ENCODE results near the gene PGLYRP4. TPM values are rescaled to one million over a fixed set of nuclear protein-coding genes. Genes with fewer than 3 reads are reported as not detected.

Gene PGLYRP4
- total RNA-seq, 1 donor from 2014 or later, result not detected

- peaks cover 16% of the 10 kb centered on the region for H3K27me3 Mint-ChIP-seq (ENCODE audit: insufficient read depth)
- H3K36me3 Mint-ChIP-seq (ENCODE audit: low read depth), result no peaks in the 10 kb centered on the region
- no peak overlapping the region for H3K4me3 Mint-ChIP-seq
- no peaks in the 10 kb centered on the region for H3K9me3 Mint-ChIP-seq
- intact Hi-C loops (cut with micrococcal nuclease), result no loop called here
- no peak overlapping the region for H3K27ac Mint-ChIP-seq
- peaks cover 13% of the 10 kb centered on the region for H3K4me1 Mint-ChIP-seq (ENCODE audit: low read depth)
- no peak for DNase-seq (ENCODE audit: low spot score)
Observed at GRCh38 chr1:153389973-153390879, 41.6 kb upstream of the PGLYRP4 start.

DNA sequence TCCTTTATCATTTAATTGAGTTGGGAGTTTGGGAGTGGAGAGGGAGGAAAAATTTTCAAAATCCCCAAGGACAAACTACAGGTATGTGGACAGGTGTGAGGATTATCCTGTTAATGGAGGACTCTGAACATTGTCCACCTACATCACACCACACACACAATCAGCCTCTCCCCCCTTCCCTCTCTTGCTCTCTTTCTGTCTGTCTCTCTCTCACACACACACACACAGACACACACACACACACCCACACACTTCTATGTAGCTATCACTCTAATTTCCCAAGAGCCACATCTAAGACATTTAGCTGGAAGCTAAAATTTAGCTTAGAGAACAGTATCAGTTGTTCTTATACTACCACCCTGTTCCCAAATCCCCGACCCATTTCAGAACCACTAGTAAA, 40.8 kb upstream of the PGLYRP4 start:
- H3K27me3 Mint-ChIP-seq (ENCODE audit: insufficient read depth), result peaks cover 15% of the 10 kb centered on the region
- no peak overlapping the region for H3K4me3 Mint-ChIP-seq
- peaks cover 13% of the 10 kb centered on the region for H3K4me1 Mint-ChIP-seq (ENCODE audit: low read depth)
- intact Hi-C loops (cut with micrococcal nuclease), result no loop called here
- no peak overlapping the region for H3K27ac Mint-ChIP-seq
- no peak for DNase-seq (ENCODE audit: low spot score)
- H3K36me3 Mint-ChIP-seq (ENCODE audit: low read depth), result no peaks in the 10 kb centered on the region
- no peaks in the 10 kb centered on the region for H3K9me3 Mint-ChIP-seq

DNA sequence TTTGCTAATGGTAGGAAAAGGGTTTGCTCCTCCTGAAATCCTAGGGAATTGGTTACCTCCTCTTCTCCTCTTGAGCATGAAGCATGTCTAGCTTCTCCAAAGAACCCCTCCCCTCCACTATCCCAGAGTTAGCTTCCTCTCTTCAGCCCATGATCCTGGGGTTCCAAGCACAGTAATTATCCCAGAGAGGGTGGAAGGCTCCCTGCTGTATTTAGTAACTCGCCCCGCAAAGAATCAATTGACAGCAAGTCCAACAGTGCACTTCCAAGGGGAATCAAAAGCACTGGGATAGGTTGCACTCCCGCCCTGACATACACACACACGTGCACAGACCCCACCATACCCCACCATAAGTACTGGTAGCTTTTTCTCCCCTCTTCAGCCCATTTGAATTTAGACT, 39.1 kb upstream of the PGLYRP4 start:
- Mint-ChIP-seq H3K4me3 (no peak overlapping the region), H3K36me3 (ENCODE audit: low read depth) (no peaks in the 10 kb centered on the region), H3K9me3 (no peaks in the 10 kb centered on the region), H3K27ac (no peak overlapping the region), H3K27me3 (ENCODE audit: insufficient read depth) (peaks cover 14% of the 10 kb centered on the region), H3K4me1 (ENCODE audit: low read depth) (peaks cover 13% of the 10 kb centered on the region)
- no peak for DNase-seq (ENCODE audit: low spot score)
- intact Hi-C loops (cut with micrococcal nuclease), result no loop called here

- H3K36me3 Mint-ChIP-seq (ENCODE audit: low read depth), result no peaks in the 10 kb centered on the region
- no peak for DNase-seq (ENCODE audit: low spot score)
- peaks cover 19% of the 10 kb centered on the region for H3K27me3 Mint-ChIP-seq (ENCODE audit: insufficient read depth)
- intact Hi-C loops (cut with micrococcal nuclease), result no loop called here
- peaks cover 2% of the 10 kb centered on the region for H3K9me3 Mint-ChIP-seq
- H3K4me3 Mint-ChIP-seq, result no peak overlapping the region
- peaks cover 13% of the 10 kb centered on the region for H3K4me1 Mint-ChIP-seq (ENCODE audit: low read depth)
- H3K27ac Mint-ChIP-seq, result no peak overlapping the region
Observed at GRCh38 chr1:153387001-153387400, 38.4 kb upstream of the PGLYRP4 start.

GRCh38 chr1:153386500-153386901, 37.9 kb upstream of the PGLYRP4 start:
- Mint-ChIP-seq H3K4me1 (ENCODE audit: low read depth) (peaks cover 13% of the 10 kb centered on the region), H3K4me3 (no peak overlapping the region), H3K27me3 (ENCODE audit: insufficient read depth) (peaks cover 21% of the 10 kb centered on the region), H3K36me3 (ENCODE audit: low read depth) (no peaks in the 10 kb centered on the region), H3K9me3 (peaks cover 5% of the 10 kb centered on the region), H3K27ac (no peak overlapping the region)
- intact Hi-C loops (cut with micrococcal nuclease), result no loop called here
- no peak for DNase-seq (ENCODE audit: low spot score)

DNA sequence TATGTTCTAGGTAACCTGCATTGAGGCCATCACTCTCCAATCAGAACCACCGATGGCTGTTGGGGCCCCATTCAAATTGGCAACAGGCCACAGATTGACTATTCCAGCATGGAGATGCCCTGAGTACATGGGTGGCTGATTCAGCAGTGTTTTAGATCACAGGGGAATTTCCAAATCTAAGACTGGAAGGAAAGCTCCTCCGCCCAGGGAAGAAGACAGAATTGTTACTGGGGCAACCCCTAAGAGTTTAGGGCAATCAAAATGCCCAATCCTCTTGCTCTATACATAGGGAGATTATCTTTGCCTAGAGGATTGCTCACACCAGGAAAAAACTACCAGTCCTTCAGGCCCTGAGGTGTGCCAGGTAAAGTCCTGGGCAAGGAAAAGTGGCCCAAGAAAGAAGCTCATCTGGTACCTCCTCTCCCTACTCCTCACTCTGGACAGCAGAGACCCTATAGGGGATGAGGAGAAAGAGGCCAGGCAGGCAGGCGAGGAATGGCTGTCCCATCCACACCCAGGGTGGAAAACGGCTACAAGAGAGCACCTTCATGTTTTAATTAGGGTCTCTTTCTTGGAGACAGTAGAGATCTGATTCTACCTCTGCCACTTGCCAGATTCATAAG, 36.4 kb upstream of the PGLYRP4 start:
- Mint-ChIP-seq H3K9me3 (peaks cover 11% of the 10 kb centered on the region), H3K27me3 (ENCODE audit: insufficient read depth) (peaks cover 23% of the 10 kb centered on the region), H3K27ac (no peak overlapping the region), H3K4me1 (ENCODE audit: low read depth) (peaks cover 13% of the 10 kb centered on the region), H3K36me3 (ENCODE audit: low read depth) (no peaks in the 10 kb centered on the region), H3K4me3 (no peak overlapping the region)
- intact Hi-C loops (cut with micrococcal nuclease), result no loop called here
- no peak for DNase-seq (ENCODE audit: low spot score)

DNA sequence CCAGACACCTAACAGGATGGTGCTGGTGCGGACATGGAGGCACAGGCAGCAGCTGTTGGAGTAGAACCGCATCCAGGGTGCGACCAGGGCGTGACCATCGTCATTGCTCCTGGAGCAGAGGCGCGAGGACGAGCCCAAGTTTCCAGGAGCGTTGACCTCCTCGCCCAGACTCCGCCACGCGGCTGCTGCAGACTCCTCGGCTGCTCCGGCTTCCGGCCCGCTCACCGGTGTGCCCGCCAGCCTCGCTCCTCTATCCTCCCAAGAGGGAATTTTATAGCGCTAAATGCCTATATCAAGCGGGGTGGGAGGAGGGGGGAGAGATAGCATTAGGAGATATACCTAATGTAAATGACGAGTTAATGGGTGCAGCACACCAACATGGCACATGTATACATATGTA, 32.1 kb upstream of the PGLYRP4 start:
- intact Hi-C loops (cut with micrococcal nuclease), result no loop called here
- H3K9me3 Mint-ChIP-seq, result peaks cover 11% of the 10 kb centered on the region
- H3K4me1 Mint-ChIP-seq (ENCODE audit: low read depth), result peaks cover under 1% of the 10 kb centered on the region
- H3K36me3 Mint-ChIP-seq (ENCODE audit: low read depth), result no peaks in the 10 kb centered on the region
- DNase-seq (ENCODE audit: low spot score), result no peak
- no peak overlapping the region for H3K27ac Mint-ChIP-seq
- H3K4me3 Mint-ChIP-seq, result no peak overlapping the region
- H3K27me3 Mint-ChIP-seq (ENCODE audit: insufficient read depth), result peaks cover 34% of the 10 kb centered on the region

- DNase-seq (ENCODE audit: low spot score), result no peak
- no peak overlapping the region for H3K4me3 Mint-ChIP-seq
- peaks cover 34% of the 10 kb centered on the region for H3K27me3 Mint-ChIP-seq (ENCODE audit: insufficient read depth)
- intact Hi-C loops (cut with micrococcal nuclease), result no loop called here
- H3K36me3 Mint-ChIP-seq (ENCODE audit: low read depth), result no peaks in the 10 kb centered on the region
- H3K4me1 Mint-ChIP-seq (ENCODE audit: low read depth), result no peaks in the 10 kb centered on the region
- H3K27ac Mint-ChIP-seq, result no peak overlapping the region
- H3K9me3 Mint-ChIP-seq, result peaks cover 11% of the 10 kb centered on the region
Observed at GRCh38 chr1:153379591-153379990, 30.9 kb upstream of the PGLYRP4 start.

GRCh38 chr1:153375511-153375910, 26.9 kb upstream of the PGLYRP4 start, which contains the start of gene S100A12:
TSS of gene S100A12 (minus strand) at chr1:153375621. CDS start at chr1:153374592, 1,029 bp downstream.
- Mint-ChIP-seq H3K4me1 (ENCODE audit: low read depth) (no peaks in the 10 kb centered on the region), H3K27me3 (ENCODE audit: insufficient read depth) (peaks cover 20% of the 10 kb centered on the region), H3K9me3 (no peaks in the 10 kb centered on the region), H3K4me3 (no peak within 1 kb of the TSS), H3K36me3 (ENCODE audit: low read depth) (no peaks in the 10 kb centered on the region), H3K27ac (no peak within 1 kb of the TSS)
- intact Hi-C loops (cut with micrococcal nuclease), result no loop called here
- no peak for DNase-seq (ENCODE audit: low spot score)

DNA sequence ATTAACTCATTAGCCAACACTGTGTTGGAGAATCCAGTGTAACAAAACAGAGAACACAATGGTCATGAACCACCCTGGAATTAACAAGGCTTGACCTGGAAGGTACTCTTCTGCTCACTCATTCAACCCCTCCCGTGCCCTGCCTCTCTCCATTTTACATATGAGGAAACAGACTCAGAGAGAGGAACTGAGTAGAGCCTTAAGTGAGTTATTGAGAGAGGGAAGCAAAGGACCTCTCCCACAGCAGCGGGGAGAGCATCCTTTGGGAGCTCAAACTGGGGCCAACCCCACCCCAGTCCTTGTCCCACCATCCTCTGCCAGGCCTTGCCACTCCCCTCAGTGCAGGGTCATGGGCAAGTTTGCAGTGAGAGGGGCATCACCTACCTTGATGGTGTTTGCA, 25.4 kb upstream of the PGLYRP4 start:
- H3K27ac Mint-ChIP-seq, result no peak overlapping the region
- H3K36me3 Mint-ChIP-seq (ENCODE audit: low read depth), result no peaks in the 10 kb centered on the region
- H3K27me3 Mint-ChIP-seq (ENCODE audit: insufficient read depth), result peaks cover 26% of the 10 kb centered on the region
- no peaks in the 10 kb centered on the region for H3K4me1 Mint-ChIP-seq (ENCODE audit: low read depth)
- intact Hi-C loops (cut with micrococcal nuclease), result no loop called here
- no peaks in the 10 kb centered on the region for H3K9me3 Mint-ChIP-seq
- no peak overlapping the region for H3K4me3 Mint-ChIP-seq
- DNase-seq (ENCODE audit: low spot score), result no peak

- no peaks in the 10 kb centered on the region for H3K36me3 Mint-ChIP-seq (ENCODE audit: low read depth)
- DNase-seq (ENCODE audit: low spot score), result no peak
- intact Hi-C loops (cut with micrococcal nuclease), result no loop called here
- H3K27me3 Mint-ChIP-seq (ENCODE audit: insufficient read depth), result peaks cover 21% of the 10 kb centered on the region
- H3K4me1 Mint-ChIP-seq (ENCODE audit: low read depth), result no peaks in the 10 kb centered on the region
- no peak overlapping the region for H3K27ac Mint-ChIP-seq
- no peaks in the 10 kb centered on the region for H3K9me3 Mint-ChIP-seq
- no peak overlapping the region for H3K4me3 Mint-ChIP-seq
Observed at GRCh38 chr1:153372571-153372970, 23.9 kb upstream of the PGLYRP4 start.

GRCh38 chr1:153371231-153371630, 22.6 kb upstream of the PGLYRP4 start:
- Mint-ChIP-seq H3K4me1 (ENCODE audit: low read depth) (no peaks in the 10 kb centered on the region), H3K9me3 (no peaks in the 10 kb centered on the region), H3K27me3 (ENCODE audit: insufficient read depth) (peaks cover 15% of the 10 kb centered on the region), H3K27ac (no peak overlapping the region), H3K36me3 (ENCODE audit: low read depth) (no peaks in the 10 kb centered on the region), H3K4me3 (no peak overlapping the region)
- intact Hi-C loops (cut with micrococcal nuclease), result no loop called here
- no peak for DNase-seq (ENCODE audit: low spot score)

GRCh38 chr1:153370146-153370545, 21.5 kb upstream of the PGLYRP4 start:
- DNase-seq (ENCODE audit: low spot score), result no peak
- Mint-ChIP-seq H3K4me3 (no peak overlapping the region), H3K4me1 (ENCODE audit: low read depth) (no peaks in the 10 kb centered on the region), H3K9me3 (no peaks in the 10 kb centered on the region), H3K36me3 (ENCODE audit: low read depth) (no peaks in the 10 kb centered on the region), H3K27ac (no peak overlapping the region), H3K27me3 (ENCODE audit: insufficient read depth) (peaks cover 18% of the 10 kb centered on the region)
- intact Hi-C loops (cut with micrococcal nuclease), result no loop called here

All from activated T-helper 1 cell treated with anti-CD3 and anti-CD28 coated beads, Interleukin-12 subunit alpha, Interleukin-12 subunit beta, Interleukin-2, Interleukin-4 antibody, amounts not matched to agents 30 ng/mL and 10 ng/mL and 1 ng/mL, durations not matched to agents 14 hours and 24 hours and 36 hours (primary cell).